Neural progenitor cell (in vitro differentiated cells): ENCODE results near the gene MPPED1. TPM values are rescaled to one million over a fixed set of nuclear protein-coding genes. Genes with fewer than 3 reads are reported as not detected.

Experiments used
- DNase-seq: peaks from one replicate; pipeline ENCODE4 v3.0.0-alpha.2; 2016; ENCODE audit warnings: low spot score
- H2AFZ ChIP-seq: fragments of 200-600 bp; sonication (generic); replicated peaks from 2 replicates; pipeline ENCODE4 v1.6.1; 2016; ENCODE audit warnings: antibody characterized with exemption
- H3F3A ChIP-seq: fragments of 200-600 bp; sonication (generic); 2 replicates; pipeline ENCODE4 v1.6.1; 2016; ENCODE audit warnings: antibody characterized with exemption, low read depth
- H3K27ac ChIP-seq: fragments of 200-600 bp; sonication (generic); 2 replicates; pipeline ENCODE4 v1.5.1; 2016; ENCODE audit warnings: mild to moderate bottlenecking
- H3K27me3 ChIP-seq: fragments of 200-600 bp; sonication (generic); 2 replicates; pipeline ENCODE4 v1.6.1; 2016; ENCODE audit warnings: mild to moderate bottlenecking, moderate library complexity
- H3K36me3 ChIP-seq: fragments of 200-600 bp; sonication (generic); 2 replicates; pipeline ENCODE4 v1.5.1; 2016
- H3K4me1 ChIP-seq: fragments of 200-600 bp; sonication (generic); 2 replicates; pipeline ENCODE4 v1.6.1; 2016; ENCODE audit warnings: mixed run types
- H3K4me2 ChIP-seq: fragments of 200-600 bp; sonication (generic); 2 replicates; pipeline ENCODE4 v1.6.1; 2016
- H3K4me3 ChIP-seq: fragments of 200-600 bp; sonication (generic); 2 replicates; pipeline ENCODE4 v1.5.1; 2016
- H3K79me2 ChIP-seq: fragments of 200-600 bp; sonication (generic); 2 replicates; pipeline ENCODE4 v1.6.1; 2016; ENCODE audit warnings: low read depth
- H3K9ac ChIP-seq: fragments of 200-600 bp; sonication (generic); 2 replicates; pipeline ENCODE4 v1.6.1; 2016
- H3K9me3 ChIP-seq: fragments of 200-600 bp; sonication (generic); 2 replicates; pipeline ENCODE4 v1.5.1; 2016; ENCODE audit warnings: low read depth
- H4K20me1 ChIP-seq: fragments of 200-600 bp; sonication (generic); 2 replicates; pipeline ENCODE4 v1.6.1; 2016; ENCODE audit warnings: low read depth
- H3K27ac Mint-ChIP-seq: 3 replicates; pipeline ENCODE4 v1.8.0; 2021; ENCODE audit warnings: mixed read lengths
- H3K27me3 Mint-ChIP-seq: 2 replicates; pipeline ENCODE4 v1.8.0; 2022; ENCODE audit warnings: low read depth, mild to moderate bottlenecking, inconsistent platforms, moderate library complexity, mixed read lengths; ENCODE audit not compliant: insufficient read depth
- H3K36me3 Mint-ChIP-seq: 3 replicates; pipeline ENCODE4 v1.8.0; 2021; ENCODE audit warnings: mixed read lengths
- H3K4me1 Mint-ChIP-seq: 3 replicates; pipeline ENCODE4 v1.8.0; 2021; ENCODE audit warnings: mixed read lengths
- H3K4me3 Mint-ChIP-seq: 3 replicates; pipeline ENCODE4 v1.8.0; 2021; ENCODE audit warnings: mild to moderate bottlenecking, moderate library complexity, mixed read lengths
- H3K9me3 Mint-ChIP-seq: 3 replicates; pipeline ENCODE4 v1.8.0; 2020; ENCODE audit warnings: mixed read lengths
- CTCF ChIP-seq: fragments of 200-600 bp; sonication (generic); IDR thresholded peaks from 2 replicates; pipeline ENCODE4 v1.5.1; 2017; ENCODE audit warnings: antibody characterized with exemption, mild to moderate bottlenecking
- EZH2 ChIP-seq: fragments of 200-600 bp; sonication (generic); IDR thresholded peaks from 2 replicates; pipeline ENCODE4 v1.6.1; 2017; ENCODE audit warnings: antibody characterized with exemption, mild to moderate bottlenecking, moderate library complexity
- EZH2phosphoT487 ChIP-seq: fragments of 200-600 bp; sonication (generic); IDR thresholded peaks from 2 replicates; pipeline ENCODE4 v1.6.1; 2017; ENCODE audit warnings: antibody characterized with exemption
- total RNA-seq: library from RNA; depleted of rRNA; stranded (reverse); fragments of >200 nt; gene quantifications from 2 replicates; pipeline ENCODE4 v1.2.3, GENCODE V29; 2015; ENCODE audit warnings: low replicate concordance

The MPPED1 gene
- total RNA-seq, 1 donor from 2014 or later = 2.0 TPM

GRCh38 chr22:43435851-43436811 is 24.3 kb downstream of the MPPED1 start:
- no peak overlapping the region for H3K27ac Mint-ChIP-seq
- peaks cover 17% of the 10 kb centered on the region for H3K4me1 Mint-ChIP-seq
- H3K36me3 ChIP-seq = no peaks in the 10 kb centered on the region
- no peaks in the 10 kb centered on the region for H3F3A ChIP-seq
- H4K20me1 ChIP-seq = no peaks in the 10 kb centered on the region
- TF ChIP-seq CTCF = no peak
- no peak for TF ChIP-seq EZH2phosphoT487
- TF ChIP-seq EZH2 = no peak
- H3K9me3 ChIP-seq = no peaks in the 10 kb centered on the region
- no peak overlapping the region for H3K9ac ChIP-seq
- H3K79me2 ChIP-seq = no peaks in the 10 kb centered on the region
- H3K4me3 Mint-ChIP-seq = no peak overlapping the region
- H3K4me2 ChIP-seq = no peak overlapping the region
- DNase-seq = no peak
- no peak overlapping the region for H3K4me3 ChIP-seq
- H3K36me3 Mint-ChIP-seq = no peaks in the 10 kb centered on the region
- H3K27me3 ChIP-seq = peaks cover 12% of the 10 kb centered on the region
- no peaks in the 10 kb centered on the region for H3K9me3 Mint-ChIP-seq
- no peak overlapping the region for H2AFZ ChIP-seq
- no peak overlapping the region for H3K27ac ChIP-seq
- H3K4me1 ChIP-seq = peaks cover 3% of the 10 kb centered on the region
- H3K27me3 Mint-ChIP-seq = peaks cover 30% of the 10 kb centered on the region

DNA sequence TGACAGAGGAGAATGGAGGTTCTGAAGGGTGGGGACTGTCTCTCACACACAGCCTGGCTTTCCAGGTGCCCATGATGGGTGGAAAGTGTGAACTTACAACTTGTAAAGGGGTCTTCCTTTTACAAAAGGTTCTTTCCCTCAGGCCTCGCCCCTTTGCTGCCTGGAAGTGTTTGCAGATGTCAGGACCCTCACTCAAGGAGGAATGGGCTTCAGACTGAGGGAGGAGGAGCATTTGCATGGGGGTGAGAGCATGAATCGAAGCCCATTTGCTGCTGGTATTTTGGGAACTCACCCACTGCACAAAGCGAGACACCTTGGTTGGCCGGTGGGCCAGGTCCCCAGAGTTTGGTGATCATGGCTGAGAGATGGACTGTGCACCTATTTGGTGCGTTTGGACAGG is 25.1 kb downstream of the MPPED1 start:
- Mint-ChIP-seq H3K27me3 (peaks cover 35% of the 10 kb centered on the region), H3K9me3 (no peaks in the 10 kb centered on the region), H3K27ac (no peak overlapping the region), H3K36me3 (no peaks in the 10 kb centered on the region), H3K4me1 (peaks cover 24% of the 10 kb centered on the region), H3K4me3 (no peak overlapping the region)
- Histone ChIP-seq H2AFZ (no peak overlapping the region), H3F3A (no peaks in the 10 kb centered on the region), H3K27ac (no peak overlapping the region), H3K4me3 (no peak overlapping the region), H3K4me2 (no peak overlapping the region), H3K4me1 (peaks cover 10% of the 10 kb centered on the region), H3K27me3 (peaks cover 5% of the 10 kb centered on the region), H3K79me2 (no peaks in the 10 kb centered on the region), H4K20me1 (no peaks in the 10 kb centered on the region), H3K9me3 (no peaks in the 10 kb centered on the region), H3K9ac (no peak overlapping the region), H3K36me3 (no peaks in the 10 kb centered on the region)
- TF ChIP-seq EZH2 (no peak), EZH2phosphoT487 (no peak), CTCF (no peak)
- no peak for DNase-seq

DNA sequence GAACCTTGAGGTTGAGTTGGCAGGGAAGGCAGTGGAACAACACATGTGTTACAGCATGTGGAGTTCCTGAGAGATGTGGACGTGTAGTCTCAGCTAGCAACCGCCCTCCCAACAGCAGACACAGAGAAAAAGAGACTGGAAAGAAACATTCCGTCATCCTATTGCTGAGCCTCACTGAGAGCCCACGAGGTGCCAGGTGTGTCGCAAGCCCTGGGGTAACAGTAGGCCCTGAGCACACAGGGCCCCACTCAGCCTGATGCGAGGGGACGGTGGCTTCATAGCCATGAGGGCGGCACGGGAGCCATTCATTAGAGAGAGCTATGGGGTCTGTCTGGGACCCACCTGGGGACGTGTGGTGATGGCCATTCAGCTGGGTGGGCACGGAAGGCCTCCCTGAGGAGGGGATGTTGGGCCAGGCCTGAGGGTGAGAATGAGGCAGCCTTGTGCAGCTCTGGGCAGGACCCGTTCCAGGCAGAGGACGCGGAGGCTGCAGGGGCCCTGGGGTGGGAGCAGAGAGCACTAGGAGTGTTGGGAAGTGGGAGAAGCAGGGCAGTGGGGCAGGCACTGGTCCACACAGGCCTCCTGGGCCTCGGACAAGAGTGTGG is 26.2 kb downstream of the MPPED1 start:
- no peaks in the 10 kb centered on the region for H3K9me3 Mint-ChIP-seq
- H3K36me3 ChIP-seq = no peaks in the 10 kb centered on the region
- no peak overlapping the region for H2AFZ ChIP-seq
- H3K4me3 ChIP-seq = no peak overlapping the region
- no peaks in the 10 kb centered on the region for H3K36me3 Mint-ChIP-seq
- H3K4me2 ChIP-seq = no peak overlapping the region
- peaks cover 36% of the 10 kb centered on the region for H3K27me3 Mint-ChIP-seq
- TF ChIP-seq EZH2 = no peak
- no peak for TF ChIP-seq CTCF
- TF ChIP-seq EZH2phosphoT487 = no peak
- no peaks in the 10 kb centered on the region for H3K27me3 ChIP-seq
- H4K20me1 ChIP-seq = no peaks in the 10 kb centered on the region
- H3K9ac ChIP-seq = no peak overlapping the region
- no peaks in the 10 kb centered on the region for H3K9me3 ChIP-seq
- H3K4me1 Mint-ChIP-seq = peaks cover 29% of the 10 kb centered on the region
- H3K27ac ChIP-seq = no peak overlapping the region
- H3K4me1 ChIP-seq = peaks cover 14% of the 10 kb centered on the region
- H3K27ac Mint-ChIP-seq = peak overlapping the region; percentile 57
- no peak for DNase-seq
- H3K79me2 ChIP-seq = no peaks in the 10 kb centered on the region
- no peaks in the 10 kb centered on the region for H3F3A ChIP-seq
- H3K4me3 Mint-ChIP-seq = no peak overlapping the region
